Mucosa of descending colon (tissue), 3 donors: Measurements from ENCODE around the gene SEPHS2. TPM values are rescaled to one million over a fixed set of nuclear protein-coding genes. Genes with fewer than 3 reads are reported as not detected.

Source experiments
- ATAC-seq: fragments of 200-7000 bp; cut with Tn5 transposase; one replicate; pipeline ENCODE4 v1.9.1; 2020; ENCODE audit warnings: mild to moderate bottlenecking, moderate library complexity
- DNase-seq, 3 donors: peaks; one replicate each; pipeline ENCODE4 v3.0.0-alpha.2; 2020
- H3K36me3 ChIP-seq: fragments of 200-600 bp; one replicate; pipeline ENCODE4 v1.8.0; 2021; ENCODE audit warnings: low read depth, mild to moderate bottlenecking
- H3K4me1 ChIP-seq: fragments of 200-600 bp; one replicate; pipeline ENCODE4 v1.8.0; 2021; ENCODE audit warnings: low read depth, mild to moderate bottlenecking
- H3K4me3 ChIP-seq: fragments of 200-600 bp; one replicate; pipeline ENCODE4 v1.8.0; 2021; ENCODE audit warnings: mild to moderate bottlenecking
- H3K9me3 ChIP-seq: fragments of 200-600 bp; one replicate; pipeline ENCODE4 v1.8.0; 2021; ENCODE audit warnings: mild to moderate bottlenecking
- intact Hi-C, 2 donors: fragments of 100-400 bp; cut with DNase I in 1 of 2; cut with micrococcal nuclease in 1 of 2; formaldehyde crosslinking; loops; one replicate each; pipeline versions ENCODE4 v1.11.0 to v1.11.1; 2022; cut with DNase I, micrococcal nuclease
- total RNA-seq, 3 donors: library from RNA; stranded (reverse); fragmentation: NEBNext Ultra II Directional in 2 of 3; extraction: Animal tissue kit (Norgen Biotek cat#: 25700) in 2 of 3; gene quantifications; one replicate each; pipeline versions ENCODE4 v1.2.1 to v1.2.4, GENCODE V29; 2021 to 2023
- TF ChIP-seq, protein P1 (sequence below): fragments of 200-600 bp; IDR thresholded peaks from one replicate; pipeline ENCODE4 v1.8.0; 2022; ENCODE audit warnings: antibody characterized with exemption, mild to moderate bottlenecking
- donor health status: DM: no; HTN: no; CAD: no; lungs with moderate emphysema.
- donor health status: DM: no; HTN: no; CAD: no.
- donor health status: DM: no; HTN: yes; CAD: no.

The SEPHS2 gene
- total RNA-seq, 3 donors from 2014 or later = 107 to 185 (median 142) TPM

DNA sequence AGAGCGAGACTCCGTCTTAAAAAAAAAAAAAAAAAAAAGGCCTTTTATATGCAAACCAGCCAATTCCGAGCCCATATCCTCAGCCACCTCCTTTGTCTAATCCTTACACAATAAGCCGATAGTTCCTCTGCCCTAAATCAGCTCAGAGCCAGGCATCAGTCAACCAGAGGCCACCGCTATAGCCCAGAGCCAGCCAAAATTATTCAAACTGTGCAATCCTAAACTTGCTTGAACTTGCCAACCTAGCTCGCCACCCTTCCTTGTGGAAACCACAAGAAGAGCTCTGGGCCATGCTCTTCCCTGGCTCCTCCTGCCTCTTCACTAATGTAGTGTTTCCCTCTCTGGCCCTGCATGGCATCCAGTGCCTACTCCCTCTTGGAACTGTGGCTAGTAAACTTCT is 44.5 kb upstream of the SEPHS2 start:
- DNase-seq = no peak
- Histone ChIP-seq H3K36me3 (no peaks in the 10 kb centered on the region), H3K9me3 (no peaks in the 10 kb centered on the region), H3K4me3 (no peak overlapping the region), H3K4me1 (no peaks in the 10 kb centered on the region)
- TF ChIP-seq, protein P1, sequence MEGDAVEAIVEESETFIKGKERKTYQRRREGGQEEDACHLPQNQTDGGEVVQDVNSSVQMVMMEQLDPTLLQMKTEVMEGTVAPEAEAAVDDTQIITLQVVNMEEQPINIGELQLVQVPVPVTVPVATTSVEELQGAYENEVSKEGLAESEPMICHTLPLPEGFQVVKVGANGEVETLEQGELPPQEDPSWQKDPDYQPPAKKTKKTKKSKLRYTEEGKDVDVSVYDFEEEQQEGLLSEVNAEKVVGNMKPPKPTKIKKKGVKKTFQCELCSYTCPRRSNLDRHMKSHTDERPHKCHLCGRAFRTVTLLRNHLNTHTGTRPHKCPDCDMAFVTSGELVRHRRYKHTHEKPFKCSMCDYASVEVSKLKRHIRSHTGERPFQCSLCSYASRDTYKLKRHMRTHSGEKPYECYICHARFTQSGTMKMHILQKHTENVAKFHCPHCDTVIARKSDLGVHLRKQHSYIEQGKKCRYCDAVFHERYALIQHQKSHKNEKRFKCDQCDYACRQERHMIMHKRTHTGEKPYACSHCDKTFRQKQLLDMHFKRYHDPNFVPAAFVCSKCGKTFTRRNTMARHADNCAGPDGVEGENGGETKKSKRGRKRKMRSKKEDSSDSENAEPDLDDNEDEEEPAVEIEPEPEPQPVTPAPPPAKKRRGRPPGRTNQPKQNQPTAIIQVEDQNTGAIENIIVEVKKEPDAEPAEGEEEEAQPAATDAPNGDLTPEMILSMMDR = no peak
- intact Hi-C loops = no loop called here
- ATAC-seq = no peak

DNA sequence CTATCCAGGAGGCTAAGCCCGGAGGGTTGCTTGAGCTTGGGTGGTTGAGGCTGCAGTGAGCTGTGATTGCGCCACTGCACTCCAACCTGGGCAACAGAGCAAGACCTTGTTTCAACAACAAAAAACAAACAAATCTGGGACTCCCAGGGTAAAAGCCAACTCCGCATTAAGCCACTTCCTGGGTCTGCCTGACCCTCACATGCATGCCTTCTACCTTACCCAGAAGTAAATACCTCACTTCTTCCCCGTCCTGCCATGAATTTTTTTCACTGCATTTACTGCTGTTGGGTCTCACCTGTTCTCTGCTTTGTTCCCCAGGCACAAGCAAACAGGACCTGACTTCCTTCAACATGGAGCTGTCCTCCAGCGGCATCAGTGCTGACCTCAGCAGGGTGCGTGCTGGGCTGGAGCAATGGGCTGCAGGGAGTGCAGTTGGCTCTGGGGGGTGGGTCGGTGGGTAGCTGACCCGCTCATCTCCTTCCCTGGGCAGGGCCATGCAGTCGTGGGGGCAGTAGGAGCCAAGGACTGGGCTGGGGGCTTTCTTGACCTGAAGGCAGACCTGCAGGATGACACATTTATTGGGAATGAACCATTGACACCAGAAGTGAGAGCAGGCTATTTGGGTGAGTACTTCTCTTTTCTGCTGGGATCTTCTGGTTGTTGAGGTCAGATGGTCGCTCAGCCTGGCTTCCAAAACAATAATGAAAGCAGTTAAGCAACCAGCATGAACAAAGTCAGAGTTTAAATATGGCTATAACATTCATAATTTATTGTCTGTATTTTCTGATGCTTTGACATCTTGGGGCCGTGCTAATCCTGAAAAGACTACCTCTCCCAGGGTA is 43.3 kb upstream of the SEPHS2 start:
- TF ChIP-seq, protein P1 = no peak
- no peaks in the 10 kb centered on the region for H3K4me1 ChIP-seq
- H3K36me3 ChIP-seq = no peaks in the 10 kb centered on the region
- intact Hi-C loops = no loop called here
- no peak for ATAC-seq
- no peak overlapping the region for H3K4me3 ChIP-seq
- no peaks in the 10 kb centered on the region for H3K9me3 ChIP-seq
- no peak for DNase-seq

DNA sequence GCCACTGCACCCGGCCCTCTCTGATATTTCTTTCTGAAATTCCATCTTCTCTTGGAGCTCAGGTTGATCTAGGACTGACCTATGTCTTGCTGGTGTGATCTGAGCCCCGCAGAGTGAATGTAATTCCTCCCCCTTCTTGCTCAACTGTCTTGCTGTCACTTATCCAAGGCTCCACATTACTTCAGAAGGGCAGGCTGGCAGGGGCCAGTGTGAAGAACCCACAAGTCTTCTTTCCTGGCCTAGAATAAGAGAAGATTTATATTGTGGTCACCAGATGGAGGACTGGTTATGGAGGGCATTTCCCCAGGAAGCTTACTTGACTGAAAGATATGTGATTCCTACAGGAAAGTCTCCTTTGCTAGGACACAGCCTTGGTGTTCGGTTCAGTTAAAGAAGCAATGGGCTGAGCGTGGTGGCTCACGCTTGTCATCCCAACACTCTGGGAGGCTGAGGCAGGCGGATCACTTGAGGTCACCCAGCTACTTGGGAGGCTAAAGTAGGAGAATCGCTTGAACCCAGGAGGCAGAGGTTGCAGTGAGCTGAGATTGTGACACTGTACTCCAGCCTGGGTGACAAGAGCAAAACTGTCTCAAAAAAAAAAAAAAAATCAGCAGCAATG is 40.3 kb upstream of the SEPHS2 start:
- ATAC-seq (no peak), DNase-seq (no peak)
- Histone ChIP-seq H3K9me3 (no peaks in the 10 kb centered on the region), H3K36me3 (no peaks in the 10 kb centered on the region), H3K4me1 (no peaks in the 10 kb centered on the region), H3K4me3 (no peak overlapping the region)
- intact Hi-C loops = no loop called here
- TF ChIP-seq, protein P1 = no peak

DNA sequence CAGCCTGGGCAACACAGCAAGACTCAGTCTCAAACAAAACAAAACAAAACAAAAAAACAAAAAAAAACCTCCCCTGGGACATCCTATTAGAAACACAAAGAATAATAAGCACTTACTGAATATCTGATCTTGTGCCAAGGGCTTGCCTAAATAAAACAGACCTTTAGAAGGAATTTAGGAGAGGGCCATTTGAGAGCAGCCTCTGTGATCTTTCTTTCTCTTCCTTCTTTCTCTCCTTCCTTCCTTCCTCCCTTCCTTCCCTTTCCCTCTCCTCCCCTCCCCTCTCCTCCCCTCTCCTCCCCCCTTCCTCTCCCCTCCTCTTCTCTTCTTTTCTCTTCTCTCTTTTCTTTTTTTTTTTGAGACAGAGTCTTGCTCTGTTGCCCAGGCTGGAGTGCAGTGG is 39.2 kb upstream of the SEPHS2 start:
- DNase-seq (no peak), ATAC-seq (no peak)
- TF ChIP-seq, protein P1 = no peak
- no peaks in the 10 kb centered on the region for H3K4me1 ChIP-seq
- no peaks in the 10 kb centered on the region for H3K9me3 ChIP-seq
- no peak overlapping the region for H3K4me3 ChIP-seq
- no peaks in the 10 kb centered on the region for H3K36me3 ChIP-seq
- intact Hi-C loops = no loop called here

DNA sequence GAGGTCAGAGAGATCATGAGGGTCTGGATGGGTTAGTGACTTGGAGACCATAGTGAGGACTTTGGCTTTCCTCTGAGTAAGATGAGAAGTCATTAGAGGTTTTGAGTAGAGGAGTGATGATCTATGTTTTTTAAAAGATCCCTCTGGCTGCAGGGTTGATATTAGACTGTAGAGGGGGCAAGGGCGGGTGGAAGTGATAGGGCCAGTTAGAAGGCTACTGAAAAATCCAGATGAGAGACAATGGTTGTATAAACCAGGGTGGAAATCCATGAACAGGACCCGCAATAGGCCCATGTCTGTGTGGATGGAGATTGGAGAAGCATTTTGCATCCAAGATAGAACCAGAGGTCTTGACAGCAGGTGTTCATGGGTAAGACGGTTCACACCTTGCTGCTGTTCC is 36.7 kb upstream of the SEPHS2 start:
- no peaks in the 10 kb centered on the region for H3K36me3 ChIP-seq
- intact Hi-C loops = no loop called here
- H3K4me1 ChIP-seq = no peaks in the 10 kb centered on the region
- TF ChIP-seq, protein P1 = no peak
- no peaks in the 10 kb centered on the region for H3K9me3 ChIP-seq
- DNase-seq = no peak
- H3K4me3 ChIP-seq = no peak overlapping the region
- ATAC-seq = no peak
